DMS153 (cell line): Measurements from ENCODE around the gene PSG11.
A peak's percentile ranks its signal among the peaks of the same experiment; 100 is the strongest.
"Not testable (repeated sequence)": the region's sequence is repeated elsewhere in the genome, so short reads cannot be mapped to it uniquely, and the experiment has no call there.

ENCODE experiments used
- DNase-seq: peaks from one replicate; lab custom pipeline; 2025; lab: John Stamatoyannopoulos, UW

The PSG11 gene

GRCh38 chr19:43026369-43026768, at the start of gene PSG11:
Gene PSG11 (minus strand): TSS chr19:43026469. CDS start chr19:43026372, 97 bp downstream.
- DNase-seq, result not testable (repeated sequence)

DNA sequence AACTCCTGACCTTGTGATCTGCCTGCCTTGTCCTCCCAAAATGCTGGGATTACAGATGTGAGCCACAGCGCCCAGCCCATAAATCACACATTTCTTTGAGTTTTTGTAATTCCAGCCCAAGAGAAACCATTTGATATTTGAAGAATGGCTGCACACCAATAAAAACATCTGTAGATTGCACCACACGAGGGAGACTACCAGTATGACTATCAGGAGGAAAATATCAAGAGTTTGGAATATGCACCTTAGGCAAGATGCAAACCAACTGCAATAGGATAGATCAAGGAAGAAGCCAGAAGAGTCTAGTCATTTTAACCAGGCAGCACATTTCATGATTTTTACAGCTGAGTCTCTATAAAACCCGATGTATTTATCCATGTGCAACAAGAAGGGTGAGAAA, 36.1 kb upstream of the PSG11 start:
- DNase-seq, result not testable (repeated sequence)

- DNase-seq, result not testable (repeated sequence)
These were observed 35.1 kb upstream of the PSG11 start for GRCh38 chr19:43061326-43061725.

GRCh38 chr19:43060254-43060653, 34.0 kb upstream of the PSG11 start:
- not testable (repeated sequence) for DNase-seq

- DNase-seq, result not testable (repeated sequence)
These were observed 33.2 kb upstream of the PSG11 start for GRCh38 chr19:43059482-43059881.

DNA sequence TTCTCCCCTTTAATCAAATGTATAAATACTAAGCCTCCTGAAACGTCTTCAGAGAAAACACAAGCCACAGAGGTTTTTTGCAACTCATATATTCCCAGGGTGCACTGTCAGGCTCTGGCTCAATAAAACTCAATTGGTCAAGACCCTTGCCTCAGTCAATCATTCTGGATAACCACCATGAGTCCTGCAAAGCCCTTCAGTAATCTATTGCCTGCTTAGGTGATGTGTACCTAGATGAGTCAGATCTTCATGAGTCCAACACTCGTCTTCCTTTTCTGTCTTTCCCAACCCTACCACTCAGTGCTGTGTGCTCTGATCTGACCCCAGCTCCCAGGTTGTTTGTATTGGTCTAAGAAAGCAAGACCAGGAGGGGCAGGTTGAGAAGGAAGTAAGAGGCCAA, 32.2 kb upstream of the PSG11 start:
- DNase-seq, result not testable (repeated sequence)

DNA sequence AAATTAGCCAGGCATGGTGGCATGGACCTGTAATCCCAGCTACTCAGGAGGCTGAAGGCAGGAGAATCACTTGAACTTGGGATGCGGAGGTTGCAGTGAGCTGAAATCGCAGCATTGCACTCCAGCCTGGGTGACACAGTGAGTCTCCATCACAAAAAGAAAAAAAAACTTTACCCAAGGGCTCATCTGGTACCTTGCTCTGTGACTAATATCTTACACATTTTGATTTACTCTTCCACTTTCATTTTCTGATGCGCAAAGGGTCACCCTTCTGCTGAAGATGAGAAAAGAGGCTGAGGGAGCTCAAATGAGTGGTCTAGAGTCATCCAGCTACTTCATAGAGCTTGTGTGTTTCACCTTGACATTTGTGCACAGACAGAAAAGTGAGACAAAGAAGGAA, 21.7 kb upstream of the PSG11 start:
- DNase-seq, result not testable (repeated sequence)

DNA sequence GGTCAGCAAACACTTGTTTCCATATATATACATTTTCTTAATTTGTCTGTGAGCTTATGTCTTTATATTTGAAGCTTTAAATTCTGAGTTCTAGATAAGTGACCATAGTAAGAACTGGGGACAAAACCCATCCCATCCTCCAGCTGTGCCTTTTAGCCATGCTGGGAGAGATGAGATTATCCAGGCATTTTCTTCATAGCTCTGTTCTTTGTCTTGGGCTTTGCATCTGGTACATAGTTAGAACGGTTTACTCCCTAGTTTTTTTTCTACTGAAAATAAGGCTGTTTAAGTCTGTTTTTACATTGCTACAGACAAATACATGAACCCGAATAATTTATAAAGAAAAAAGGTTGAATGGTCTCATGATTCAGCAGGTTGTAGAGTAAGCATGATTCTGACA, 20.3 kb upstream of the PSG11 start:
- not testable (repeated sequence) for DNase-seq

GRCh38 chr19:43043492-43044180, 17.4 kb upstream of the PSG11 start:
- DNase-seq, result not testable (repeated sequence)

GRCh38 chr19:43031645-43032044, 5.4 kb upstream of the PSG11 start:
- DNase-seq, result not testable (repeated sequence)

- DNase-seq, result no peak
These were observed 2.6 kb upstream of the PSG11 start for GRCh38 chr19:43028866-43029265.

DNA sequence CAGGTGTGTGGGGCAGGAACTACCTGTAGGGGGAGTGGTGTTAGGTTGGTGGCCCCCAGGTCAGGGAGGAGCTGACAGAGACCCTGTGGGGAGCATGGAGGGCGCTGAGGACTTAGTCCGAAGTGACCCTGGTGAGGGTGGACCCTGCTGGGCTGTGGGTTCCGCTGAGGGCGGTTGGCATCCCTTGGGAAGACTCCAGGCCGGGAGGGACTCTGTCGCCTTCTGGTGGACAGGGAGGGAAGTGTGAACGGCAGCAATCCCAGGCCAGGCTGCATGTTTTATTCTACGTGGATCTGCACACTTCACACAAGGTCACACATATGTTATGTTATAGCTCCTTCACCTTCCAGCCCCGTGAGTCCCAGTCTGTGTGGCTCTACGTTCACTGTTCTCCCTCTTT, 1.7 kb upstream of the PSG11 start:
- DNase-seq, result not testable (repeated sequence)

DNA sequence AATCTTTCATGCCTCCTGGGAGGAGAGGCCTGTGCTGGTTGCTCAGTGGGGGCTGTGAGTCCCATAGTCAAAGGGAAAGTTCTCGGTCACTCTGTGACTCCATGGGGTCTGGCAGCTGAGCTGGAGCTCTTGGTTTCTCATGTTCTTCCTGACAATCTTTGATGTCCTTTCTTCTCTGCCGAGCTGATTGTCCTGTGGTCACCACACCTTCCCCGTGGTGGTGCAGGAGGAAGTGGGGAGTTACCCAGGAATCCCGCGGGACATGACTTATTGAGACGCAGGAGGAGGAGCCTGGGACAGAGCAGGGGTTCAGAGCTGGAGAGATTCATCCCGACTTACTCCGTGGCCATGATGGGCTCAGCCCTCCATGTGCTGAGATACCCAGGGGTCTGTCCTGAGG, 792 bp upstream of the PSG11 start:
- DNase-seq, result not testable (repeated sequence)

DNA sequence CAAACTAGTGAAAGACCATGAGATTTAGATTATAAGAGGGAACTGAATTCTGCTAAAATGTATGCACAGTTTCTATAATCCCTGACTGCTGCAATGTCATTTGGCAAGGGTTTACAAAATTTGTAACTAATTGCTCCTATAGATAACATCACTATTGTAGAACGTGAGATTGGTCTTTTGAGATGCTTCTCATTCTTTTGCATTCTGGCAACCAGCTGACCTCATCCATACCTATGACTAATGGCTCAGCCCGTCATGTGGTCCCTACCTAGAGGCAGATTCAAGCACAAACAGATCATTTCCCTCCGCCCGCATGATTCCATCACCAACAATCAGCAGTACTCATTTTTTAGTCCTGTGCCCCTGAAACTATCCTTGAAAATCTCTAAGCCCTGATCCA, 4.2 kb downstream of the PSG11 start:
- DNase-seq, result not testable (repeated sequence)

DNA sequence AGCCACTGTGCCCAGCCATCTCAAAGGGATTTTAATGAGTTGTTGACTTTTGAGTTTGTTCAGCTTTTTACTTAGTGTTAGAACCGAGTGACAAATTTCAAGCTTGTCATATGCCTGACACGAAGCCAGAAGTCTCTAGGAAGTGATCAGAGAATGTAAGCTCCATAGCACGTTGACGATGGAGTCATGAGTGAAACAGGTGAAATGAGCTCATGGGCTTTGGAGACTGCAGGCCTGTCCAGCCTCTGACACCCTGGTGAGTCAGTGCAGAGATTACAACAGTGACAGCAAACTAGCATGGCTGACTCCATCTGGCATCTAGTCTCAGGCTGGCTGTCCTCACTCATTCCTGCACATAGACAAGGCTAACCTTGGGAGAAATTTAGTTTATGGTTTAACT, 4.6 kb downstream of the PSG11 start:
- DNase-seq, result not testable (repeated sequence)

- not testable (repeated sequence) for DNase-seq
These were observed 6.7 kb downstream of the PSG11 start for GRCh38 chr19:43019588-43019987.

DNA sequence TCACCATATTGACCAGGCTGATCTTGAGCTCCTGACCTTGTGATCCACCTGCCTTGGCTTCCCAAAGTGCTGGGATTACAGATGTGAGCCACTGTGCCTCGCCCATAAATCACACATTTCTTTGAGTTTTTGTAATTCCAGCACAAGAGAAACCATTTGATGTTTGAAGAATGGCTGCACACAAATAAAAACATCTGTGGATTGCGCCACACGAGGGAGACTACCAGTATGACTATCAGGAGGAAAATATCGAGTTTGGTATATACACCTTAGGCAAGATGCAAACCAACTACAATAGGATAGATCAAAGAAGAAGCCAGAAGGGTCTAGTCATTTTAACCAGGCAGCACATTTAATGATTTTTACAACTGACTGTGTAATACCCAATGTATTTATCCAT, 20.4 kb downstream of the PSG11 start:
- not testable (repeated sequence) for DNase-seq

GRCh38 chr19:43004846-43005245, 21.4 kb downstream of the PSG11 start:
- not testable (repeated sequence) for DNase-seq

- not testable (repeated sequence) for DNase-seq
These were observed 22.6 kb downstream of the PSG11 start for GRCh38 chr19:43003634-43004033.

GRCh38 chr19:43002948-43003347, 23.3 kb downstream of the PSG11 start:
- not testable (repeated sequence) for DNase-seq

- not testable (repeated sequence) for DNase-seq
These were observed 30.1 kb downstream of the PSG11 start for GRCh38 chr19:42996161-42996560.

- not testable (repeated sequence) for DNase-seq
These were observed 34.2 kb downstream of the PSG11 start for GRCh38 chr19:42992029-42992604.

- peak; percentile 99 for DNase-seq
These were observed 36.4 kb downstream of the PSG11 start for GRCh38 chr19:42989851-42990250.

DNA sequence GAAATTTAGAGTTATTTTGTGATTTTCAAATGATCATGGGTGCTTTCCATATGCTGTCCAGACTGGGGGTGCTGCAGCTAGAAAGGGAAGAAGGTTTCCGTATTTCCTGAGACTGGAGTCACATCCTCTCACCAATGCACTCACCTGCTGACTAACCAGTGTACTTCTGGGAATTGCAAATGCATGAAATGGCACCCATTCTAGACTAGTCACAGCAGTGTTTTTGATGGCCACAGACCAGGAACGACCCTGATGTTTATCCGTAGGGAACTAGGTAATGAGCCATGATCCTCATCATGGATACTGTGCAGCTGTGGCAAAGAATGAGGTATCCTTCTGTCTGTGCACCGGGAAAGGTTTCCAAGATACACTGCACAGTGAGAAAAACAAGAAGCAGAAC, 37.1 kb downstream of the PSG11 start:
- DNase-seq, result peak; percentile 78
